Stimulated activated CD4-positive, alpha-beta T cell treated with anti-CD3 and anti-CD28 coated beads, Interleukin-15, amount 100 ng/mL, for 24 hours (primary cell): ENCODE measurements around the gene OSBP2.

Source experiments
- DNase-seq: peaks from one replicate; pipeline ENCODE4 v3.0.0-alpha.2; 2020

OSBP2 gene

DNA sequence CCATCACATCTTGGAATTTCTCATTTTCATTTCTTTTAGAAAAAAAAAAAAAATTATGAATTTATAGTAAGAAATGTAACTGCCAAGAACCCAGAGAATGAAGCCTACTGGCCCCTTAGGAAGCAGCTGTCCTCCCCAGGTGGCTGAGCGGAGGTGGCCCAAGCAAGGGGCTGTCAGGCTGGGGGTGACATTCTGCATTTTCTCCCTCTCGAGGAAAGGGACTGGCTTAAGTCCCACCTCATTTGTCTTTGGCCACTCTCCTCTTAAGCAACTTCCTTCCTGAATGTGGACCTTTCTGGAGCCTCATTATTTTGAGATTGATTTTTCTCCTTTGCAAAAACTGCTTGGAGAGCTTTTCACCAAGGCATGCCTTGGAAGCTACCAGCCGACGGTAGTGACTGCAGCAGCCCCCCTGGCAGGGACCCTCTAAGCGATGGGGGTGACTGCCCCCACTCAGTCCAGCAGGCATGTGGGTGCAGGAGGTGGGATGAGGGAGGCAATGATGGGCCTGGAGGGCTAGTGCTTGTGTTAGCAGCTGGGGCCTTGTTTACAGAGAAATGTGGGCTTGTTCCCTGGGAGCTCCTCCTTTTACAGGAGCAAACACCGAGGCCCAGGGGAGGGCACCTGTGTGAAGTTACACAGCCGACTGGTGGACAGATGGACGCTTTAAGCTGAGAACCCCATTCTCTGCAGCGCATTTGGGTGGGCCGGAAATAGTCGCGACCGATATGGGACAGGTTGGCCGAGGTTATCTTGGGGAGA lies 162.2 kb downstream of the OSBP2 start:
- DNase-seq, result no peak

DNA sequence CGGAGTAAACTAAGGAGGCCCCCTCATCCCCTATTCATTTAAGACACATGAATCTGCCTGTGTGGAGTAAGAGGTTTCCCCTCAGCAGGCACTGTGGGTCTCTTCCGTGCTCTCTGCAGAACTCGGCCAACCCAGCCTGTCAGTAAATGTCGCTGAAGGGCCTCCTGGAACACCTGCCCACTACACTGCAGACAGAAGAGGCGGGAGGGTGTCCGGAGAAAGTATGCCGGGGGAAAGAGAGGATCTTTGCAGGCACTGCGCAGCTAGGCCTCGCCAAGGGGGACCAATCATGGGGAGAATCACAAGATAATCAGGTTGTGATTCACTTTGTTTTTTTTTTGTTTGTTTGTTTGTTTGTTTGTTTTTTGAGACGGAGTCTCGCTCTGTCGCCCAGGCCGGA lies 163.1 kb downstream of the OSBP2 start:
- no peak for DNase-seq

- no peak for DNase-seq
Measured at GRCh38 chr22:30858976-30859713, 164.5 kb downstream of the OSBP2 start.

DNA sequence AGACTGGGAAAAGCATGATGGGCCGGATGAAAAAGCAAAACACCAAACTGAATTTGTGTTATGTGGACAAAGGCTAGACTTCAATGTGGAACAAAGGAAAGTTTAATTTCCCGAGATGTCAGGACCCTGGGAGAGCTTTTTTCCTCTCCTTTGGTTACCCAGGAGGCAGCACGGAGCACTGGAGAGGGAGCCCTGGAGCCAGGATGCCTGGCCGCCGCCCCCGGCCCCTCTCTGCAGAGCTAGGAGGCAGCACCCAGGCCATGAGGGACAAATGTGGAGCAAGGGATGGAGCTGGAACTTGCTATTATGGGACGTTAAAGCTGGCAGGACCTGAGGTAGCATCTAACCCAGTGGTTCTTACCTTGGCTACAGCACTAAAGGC lies 165.0 kb downstream of the OSBP2 start:
- DNase-seq, result no peak

DNA sequence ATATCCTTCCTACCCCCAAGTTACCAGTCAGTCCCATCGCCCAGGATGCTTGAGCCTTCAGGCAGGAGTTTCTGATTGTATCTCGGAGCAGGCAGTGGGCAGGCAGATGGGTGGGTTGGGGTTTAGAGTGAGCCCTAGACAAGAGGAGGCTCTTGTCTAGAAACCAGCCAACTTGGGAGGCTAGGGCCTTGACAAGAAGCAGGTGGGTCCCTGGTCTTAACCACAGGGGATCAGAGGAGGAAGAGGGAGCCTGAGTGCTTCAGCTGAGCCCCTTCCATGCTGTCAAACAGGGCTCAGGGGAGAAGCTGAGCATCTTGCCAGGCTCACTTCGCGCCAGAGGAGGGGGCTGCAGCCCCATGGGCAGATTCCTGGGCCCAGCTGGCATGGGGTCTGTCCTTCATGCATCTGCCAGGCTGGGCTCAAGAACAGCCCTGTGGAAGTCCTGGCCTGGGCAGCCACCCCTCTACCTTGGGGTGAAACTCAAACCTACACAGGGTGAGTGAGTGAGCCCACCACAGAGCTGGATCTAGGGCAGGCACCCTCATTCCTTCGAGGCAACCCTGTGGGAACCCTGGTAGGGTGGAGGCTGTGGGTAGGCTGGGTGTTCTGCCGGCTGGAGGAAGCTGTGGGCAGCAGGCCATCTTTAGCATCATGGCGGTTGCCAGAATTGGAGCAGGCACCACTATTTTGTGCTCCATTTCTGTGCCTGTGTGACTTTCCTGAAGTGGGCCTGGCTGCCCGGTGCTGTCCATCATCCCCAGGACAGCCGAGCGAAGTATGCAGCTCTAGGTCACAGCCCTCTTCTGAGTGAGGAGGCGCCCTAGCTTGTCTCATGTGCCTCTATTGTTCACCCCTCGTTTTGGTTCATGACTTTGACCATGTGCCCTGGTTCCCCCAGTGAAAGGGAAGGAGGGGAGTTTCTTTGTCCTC lies 165.8 kb downstream of the OSBP2 start:
- DNase-seq, result no peak

- DNase-seq, result no peak
Measured at GRCh38 chr22:30861131-30861530, 166.5 kb downstream of the OSBP2 start.

DNA sequence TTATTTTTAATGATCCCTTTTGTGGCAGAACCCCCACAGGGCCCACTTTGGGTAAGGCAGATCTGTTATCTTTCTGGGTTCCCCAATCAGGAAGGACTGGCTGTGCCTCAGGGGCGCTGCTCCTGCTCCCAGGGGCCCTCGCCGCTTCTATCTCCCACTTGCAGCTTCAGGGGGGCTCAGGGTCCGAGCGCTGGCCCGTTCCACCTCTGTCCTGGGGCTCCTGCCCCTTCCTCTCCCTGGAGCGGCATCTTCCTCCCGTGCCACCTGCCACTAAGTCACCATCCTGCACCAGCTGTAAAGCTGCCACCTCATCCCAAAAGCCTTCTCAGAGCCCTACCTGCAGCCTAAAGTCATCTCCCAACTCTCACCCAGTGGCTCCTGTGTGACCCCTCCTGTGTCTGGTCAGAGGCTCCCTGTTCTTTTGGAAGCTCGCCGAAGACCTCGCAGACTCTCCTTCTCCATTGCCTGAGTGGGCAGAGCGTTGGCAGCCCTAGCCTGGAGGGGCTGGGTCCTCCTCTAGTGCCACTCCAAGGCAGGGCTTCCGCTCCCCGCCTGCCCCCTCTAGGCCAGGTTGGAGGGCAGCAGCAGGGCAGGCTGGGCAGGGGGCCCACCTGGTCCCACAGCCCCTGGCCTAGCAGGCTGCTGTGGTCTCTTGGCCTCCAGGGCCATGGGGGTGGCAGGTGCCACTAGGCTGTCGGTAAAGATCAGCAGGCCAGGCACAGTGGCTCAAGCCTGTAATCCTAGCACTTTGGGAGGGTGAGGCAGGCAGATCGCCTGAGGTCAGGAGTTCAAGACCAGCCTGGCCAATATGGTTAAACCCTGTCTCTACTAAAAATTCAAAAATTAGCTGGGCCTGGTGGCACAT lies 167.2 kb downstream of the OSBP2 start:
- no peak for DNase-seq

DNA sequence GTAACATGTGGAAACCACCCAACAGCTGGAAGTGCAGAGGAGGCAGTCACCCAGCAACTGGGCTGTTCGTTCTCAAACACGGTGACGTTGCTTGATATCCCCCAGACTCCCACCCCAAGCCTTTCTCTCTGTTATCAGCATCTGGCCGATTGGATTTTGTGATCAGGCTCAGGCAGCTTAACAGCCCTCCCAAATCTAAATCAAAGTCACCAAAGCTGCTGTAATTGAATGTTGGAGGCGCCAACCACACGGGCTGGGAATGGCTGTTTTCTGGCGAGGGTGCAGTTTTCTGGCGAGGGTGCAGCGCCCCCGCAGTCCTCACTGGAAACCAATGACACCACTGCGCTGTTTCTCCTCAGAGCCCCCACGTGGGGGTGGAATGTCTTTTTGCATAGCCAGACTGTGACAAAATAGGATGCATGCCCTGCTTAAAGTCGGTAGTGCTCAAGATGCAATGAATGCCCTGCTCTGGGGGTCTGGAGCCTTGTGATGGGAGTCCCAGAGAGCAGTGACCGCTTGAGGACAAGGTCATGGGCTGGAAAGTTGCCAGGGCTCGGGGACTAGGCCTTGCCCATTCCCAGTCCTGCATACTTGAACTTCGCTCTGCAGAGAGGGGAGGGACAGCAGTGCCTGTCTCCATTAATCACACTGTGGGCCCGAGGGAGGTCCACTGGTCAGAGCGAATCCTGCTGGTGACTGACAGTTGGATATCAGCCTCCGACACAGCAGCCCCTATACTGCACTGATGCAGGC lies 168.6 kb downstream of the OSBP2 start:
- DNase-seq, result no peak

DNA sequence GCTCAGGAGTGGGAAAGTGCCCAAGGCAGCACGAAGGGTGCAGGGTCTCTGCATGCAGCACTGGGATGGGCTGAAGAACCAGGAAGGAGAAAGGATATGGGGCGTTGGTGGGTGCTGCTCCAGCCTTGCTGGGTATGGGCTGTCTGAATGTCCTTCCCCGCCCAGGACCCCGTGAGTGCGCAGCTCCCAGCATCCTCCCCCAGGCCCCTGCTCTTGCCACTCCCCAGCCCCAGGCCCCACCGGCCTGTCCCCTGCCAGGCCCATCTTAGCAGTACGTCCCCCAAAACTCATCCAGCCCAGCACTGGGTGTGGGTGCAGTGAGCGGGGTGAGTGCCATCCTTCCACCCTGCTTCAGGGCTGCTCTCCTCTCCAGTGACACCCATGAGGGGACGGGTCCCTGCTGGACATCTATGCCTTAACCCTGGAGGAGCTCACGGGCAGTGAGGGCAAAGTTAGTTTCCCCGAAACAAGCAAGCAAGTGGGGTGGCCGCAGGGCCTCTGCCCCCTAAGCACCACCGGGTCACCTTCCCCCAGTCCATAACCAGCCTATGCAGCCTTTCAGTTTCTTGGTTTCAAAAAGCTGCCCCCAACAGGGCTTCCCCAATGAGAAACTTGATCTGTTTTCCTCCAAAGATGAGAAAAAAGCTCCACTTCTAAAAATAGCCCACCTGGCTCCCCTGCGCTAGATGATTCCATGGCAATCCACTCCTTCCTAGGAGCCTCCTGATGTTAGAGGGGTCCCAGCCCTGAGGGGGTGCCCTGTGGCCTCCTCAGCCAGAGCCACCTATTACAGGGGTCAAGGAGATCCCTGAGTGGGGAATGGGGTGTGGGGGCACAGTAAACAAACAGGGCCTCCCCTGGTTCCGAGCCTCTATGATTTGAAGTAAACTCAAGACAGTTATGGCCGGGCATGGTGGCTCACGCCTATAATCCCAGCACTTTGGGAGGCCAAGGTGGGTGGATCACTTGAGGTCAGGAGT lies 170.1 kb downstream of the OSBP2 start:
- no peak for DNase-seq

DNA sequence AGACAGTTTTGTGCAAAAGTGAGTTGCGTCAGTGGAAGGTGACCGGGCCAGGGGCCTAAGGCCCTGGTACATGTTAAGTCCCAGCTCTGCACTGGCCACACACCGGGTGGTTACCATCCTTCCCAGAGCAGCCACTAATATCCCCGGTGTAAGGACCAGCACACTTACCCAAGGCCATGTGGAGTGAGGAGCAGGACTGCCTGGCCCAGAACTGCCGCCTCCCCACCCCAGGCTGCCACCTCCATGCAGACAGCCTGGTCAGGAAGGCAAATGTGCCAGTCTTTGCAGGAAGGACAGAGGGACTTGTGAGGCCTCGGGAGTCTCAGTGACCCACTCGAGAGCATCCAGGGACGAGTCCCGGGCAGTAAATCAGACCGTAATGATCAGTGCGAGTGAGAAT lies 171.0 kb downstream of the OSBP2 start:
- DNase-seq, result no peak

DNA sequence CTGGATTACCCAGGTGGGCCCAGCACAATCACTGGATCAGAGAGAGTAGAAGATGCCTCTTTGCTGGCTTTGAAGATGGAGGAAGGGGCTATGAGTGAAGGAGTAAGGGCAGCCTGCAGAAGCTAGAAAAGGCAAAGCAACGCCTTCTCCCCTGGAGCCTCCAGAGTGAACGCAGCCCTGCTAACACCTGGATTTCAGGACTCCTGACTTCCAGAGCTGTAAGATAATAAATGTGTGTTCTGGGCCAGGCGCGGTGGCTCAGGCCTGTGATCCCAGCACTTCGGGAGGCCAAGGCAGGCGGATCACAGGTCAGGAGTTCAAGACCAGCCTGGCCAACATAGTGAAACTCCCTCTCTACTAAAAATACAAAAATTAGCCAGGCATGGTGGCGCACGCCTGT lies 171.5 kb downstream of the OSBP2 start:
- DNase-seq, result no peak

DNA sequence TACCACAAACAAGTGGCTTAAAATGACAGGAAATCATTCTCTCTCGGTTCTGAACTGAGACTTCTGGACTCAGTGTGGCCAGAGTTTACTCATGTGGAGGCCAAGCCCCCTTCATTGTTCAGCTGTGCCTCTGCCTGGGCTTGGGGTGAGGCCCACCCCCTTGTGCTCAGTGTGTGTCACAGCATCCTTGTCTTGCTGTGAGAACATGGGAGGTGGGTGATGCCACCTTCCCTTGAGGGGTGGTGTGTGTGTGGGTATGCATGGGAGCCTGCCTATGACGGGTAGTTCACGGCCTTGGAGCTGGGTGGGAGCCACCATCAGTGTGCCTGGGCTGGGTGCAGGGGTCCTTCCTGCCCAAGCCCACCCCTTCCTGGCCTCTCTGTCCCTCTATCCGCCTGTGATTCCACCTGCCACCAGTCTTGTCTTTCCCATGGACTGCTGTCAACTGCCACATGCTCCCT lies 172.2 kb downstream of the OSBP2 start:
- DNase-seq, result no peak

DNA sequence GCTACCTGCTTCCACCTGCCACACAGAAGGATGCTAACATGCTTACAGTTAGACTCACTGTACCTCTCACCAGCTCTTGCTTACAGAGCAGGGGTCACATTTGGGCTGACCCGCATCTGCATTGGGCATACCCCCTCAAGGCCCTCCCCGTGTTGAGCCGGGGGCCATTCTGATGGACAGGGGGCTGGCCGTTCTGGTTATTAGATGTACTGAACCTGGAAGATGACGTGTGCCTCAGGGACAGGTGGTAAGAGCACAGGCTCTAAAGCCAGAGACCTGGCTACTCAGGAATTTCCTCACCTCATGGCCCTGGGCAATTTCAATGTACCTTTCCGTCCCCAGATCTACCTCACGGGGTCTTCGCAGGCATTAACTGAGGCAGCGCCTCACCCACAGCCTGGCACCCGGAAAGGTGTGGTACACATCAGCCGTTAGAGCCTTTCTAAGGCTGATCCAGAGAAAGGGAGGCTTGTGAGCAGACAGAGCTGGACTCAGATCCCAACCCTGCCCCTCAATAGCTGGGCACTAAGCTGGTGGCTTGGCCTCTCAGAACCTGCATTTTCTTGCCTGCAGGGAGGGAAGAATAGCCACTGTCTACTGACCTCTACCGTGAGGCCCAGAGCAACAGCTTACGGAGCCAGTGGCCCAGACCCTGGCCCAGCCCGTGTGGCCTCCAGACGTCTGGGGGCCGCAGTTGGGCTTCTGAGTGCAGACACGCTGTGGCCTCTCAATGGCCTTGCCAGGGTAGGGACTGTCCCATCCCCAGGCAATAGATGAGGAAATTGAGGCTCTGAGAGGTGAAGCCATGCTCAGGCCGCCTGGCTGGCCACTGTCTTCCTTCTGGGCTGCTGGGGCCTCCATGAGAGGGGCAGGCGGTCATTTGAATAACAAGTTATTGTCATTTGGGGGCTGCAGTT lies 173.3 kb downstream of the OSBP2 start:
- no peak for DNase-seq

- no peak for DNase-seq
Measured at GRCh38 chr22:30868663-30869385, 174.2 kb downstream of the OSBP2 start.

DNA sequence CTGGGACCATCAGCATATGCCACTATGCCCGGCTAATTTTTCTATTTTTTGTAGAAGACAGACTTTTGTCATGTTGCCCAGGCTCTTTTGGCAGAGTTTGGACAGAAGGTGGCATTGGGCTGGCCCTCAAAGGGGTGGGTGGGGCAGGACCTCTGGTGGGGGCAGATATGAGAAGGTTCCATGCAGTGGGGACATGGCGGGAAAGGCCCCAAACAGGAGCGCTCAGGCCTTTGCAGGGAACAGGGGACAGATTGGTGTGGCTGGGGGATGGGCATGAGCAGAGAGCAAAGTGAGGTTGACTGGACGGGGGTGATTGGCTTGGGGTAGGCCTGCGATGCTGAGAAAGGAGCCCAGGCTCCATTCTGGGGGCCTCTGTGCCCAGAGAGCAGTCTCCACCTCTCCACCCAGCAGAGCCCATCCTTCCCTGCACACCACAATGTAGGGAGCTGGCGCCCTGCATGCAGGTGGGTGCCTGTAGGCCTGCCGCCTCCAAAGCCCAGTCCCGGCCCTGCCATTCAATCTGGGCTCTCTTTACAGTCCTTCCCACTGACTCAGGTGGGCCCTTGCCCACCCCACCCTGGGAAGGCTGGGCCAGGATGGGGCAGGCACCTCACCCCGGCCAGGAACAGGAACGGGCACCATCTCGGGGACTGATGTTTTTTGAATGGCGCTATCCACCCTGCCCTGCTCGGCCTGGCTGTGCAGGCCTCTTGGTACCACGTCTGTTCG lies 175.2 kb downstream of the OSBP2 start:
- DNase-seq, result no peak

GRCh38 chr22:30870451-30871345 lies 176.0 kb downstream of the OSBP2 start:
- DNase-seq, result no peak
